Psoas muscle (tissue), 8 donors: ENCODE results near the gene RRP7A. TPM values are rescaled to one million over a fixed set of nuclear protein-coding genes. Genes with fewer than 3 reads are reported as not detected.
"Not testable (repeated sequence)": the region's sequence is repeated elsewhere in the genome, so short reads cannot be mapped to it uniquely, and the experiment has no call there.

Source experiments
- ATAC-seq, 4 donors: fragments of 200-7000 bp; cut with Tn5 transposase; one replicate each; pipeline ENCODE4 v1.9.1; 2020; ENCODE audit warnings: moderate library complexity in 3 of 4, mild to moderate bottlenecking in 2 of 4
- DNase-seq, 2 donors: peaks; one replicate each; pipeline ENCODE4 v3.0.0-alpha.2; 2020
- H3K27ac ChIP-seq: fragments of 200-600 bp; one replicate; pipeline ENCODE4 v1.8.0; 2022
- H3K27me3 ChIP-seq, 3 donors: fragments of 200-600 bp in 1 of 3; one replicate each; pipeline versions ENCODE4 v1.6.1 to v1.8.0; 2013 to 2022; ENCODE audit warnings: low read length in 2 of 3, mild to moderate bottlenecking in 2 of 3, moderate library complexity in 1 of 3; ENCODE audit not compliant: insufficient read depth in 3 of 3
- H3K36me3 ChIP-seq, 2 donors: fragments of 200-600 bp in 1 of 2; one replicate each; pipeline versions ENCODE4 v1.6.1 to v1.8.0; 2013 to 2022; ENCODE audit warnings: low read depth in 1 of 2, mild to moderate bottlenecking in 1 of 2, moderate library complexity in 1 of 2; ENCODE audit not compliant: insufficient read depth in 1 of 2
- H3K4me1 ChIP-seq: fragments of 200-600 bp; one replicate; pipeline ENCODE4 v1.8.0; 2022
- H3K4me3 ChIP-seq: fragments of 200-600 bp; one replicate; pipeline ENCODE4 v1.8.0; 2022; ENCODE audit warnings: mild to moderate bottlenecking
- H3K9me3 ChIP-seq: fragments of 200-600 bp; one replicate; pipeline ENCODE4 v1.8.0; 2022
- CTCF ChIP-seq: fragments of 200-600 bp; IDR thresholded peaks from one replicate; pipeline ENCODE4 v1.8.0; 2022; ENCODE audit warnings: antibody characterized with exemption
- WGBS, 3 donors: extraction: QIAGEN DNeasy Blood & Tissue Kit; methylation state at CpG; one replicate each; pipeline versions ENCODE4 v1.1.6 to v1.1.7; 2013; 5-methylcytosine and 5-hydroxymethylcytosine counted together
- intact Hi-C, 2 donors: fragments of 100-400 bp; cut with DNase I; formaldehyde crosslinking; loops; one replicate each; pipeline versions ENCODE4 v1.11.0 to v1.14.2; 2022
- long read RNA-seq, 2 donors: library from polyadenylated mRNA; unstranded; transcript quantifications; one replicate each; pipeline ENCODE4 v2.0.0, GENCODE V29; 2021
- polyA plus RNA-seq, 3 donors: library from polyadenylated mRNA; stranded (reverse); fragments of 200-250 nt; gene quantifications; one replicate each; pipeline ENCODE4 v1.2.3, GENCODE V29; 2013
- total RNA-seq, 4 donors: library from RNA; stranded (reverse); fragmentation: NEBNext Ultra II Directional in 2 of 4; extraction: Animal tissue kit (Norgen Biotek cat#: 25700) in 2 of 4; gene quantifications; one replicate each; pipeline versions ENCODE4 v1.2.1 to v1.2.4, GENCODE V29; 2021 to 2023
- donor health status: healthy with polysubstance abuse.
- donor health status: DM: no; HTN: no; CAD: no; lungs with moderate emphysema.
- donor health status: Bipolar disorder and iron deficiency.
- donor health status: healthy.
- donor health status: DM: yes; HTN: yes; CAD: no.
- donor health status: DM: no; HTN: no; CAD: no.
- donor health status: DM: no; HTN: no; CAD: no.
- donor health status: DM: yes; HTN: yes; CAD: no.

Gene RRP7A, protein sequence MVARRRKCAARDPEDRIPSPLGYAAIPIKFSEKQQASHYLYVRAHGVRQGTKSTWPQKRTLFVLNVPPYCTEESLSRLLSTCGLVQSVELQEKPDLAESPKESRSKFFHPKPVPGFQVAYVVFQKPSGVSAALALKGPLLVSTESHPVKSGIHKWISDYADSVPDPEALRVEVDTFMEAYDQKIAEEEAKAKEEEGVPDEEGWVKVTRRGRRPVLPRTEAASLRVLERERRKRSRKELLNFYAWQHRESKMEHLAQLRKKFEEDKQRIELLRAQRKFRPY
- total RNA-seq (10 to 100 TPM; 31.8 to 34.1 (median 32.3) TPM), polyA plus RNA-seq (10 to 100 TPM in 2 of 3 donors, 1 to 10 TPM in 1; 5.7 to 34.8 (median 23.7) TPM)
- long read RNA-seq, donor 1, transcript RRP7A-201 (7 exons, 3,801 nt) = major isoform, 39 of 52 reads
- long read RNA-seq, donor 1, partial matches to known transcripts = 6 of 52 reads
- long read RNA-seq, donor 1, other reads (novel, unspliced or antisense) = 7 of 52 reads
- long read RNA-seq, donor 2, transcript RRP7A-201 (7 exons, 3,801 nt) = major isoform, 90 of 106 reads
- long read RNA-seq, donor 2, partial matches to known transcripts = 8 of 106 reads
- long read RNA-seq, donor 2, other reads (novel, unspliced or antisense) = 8 of 106 reads

DNA sequence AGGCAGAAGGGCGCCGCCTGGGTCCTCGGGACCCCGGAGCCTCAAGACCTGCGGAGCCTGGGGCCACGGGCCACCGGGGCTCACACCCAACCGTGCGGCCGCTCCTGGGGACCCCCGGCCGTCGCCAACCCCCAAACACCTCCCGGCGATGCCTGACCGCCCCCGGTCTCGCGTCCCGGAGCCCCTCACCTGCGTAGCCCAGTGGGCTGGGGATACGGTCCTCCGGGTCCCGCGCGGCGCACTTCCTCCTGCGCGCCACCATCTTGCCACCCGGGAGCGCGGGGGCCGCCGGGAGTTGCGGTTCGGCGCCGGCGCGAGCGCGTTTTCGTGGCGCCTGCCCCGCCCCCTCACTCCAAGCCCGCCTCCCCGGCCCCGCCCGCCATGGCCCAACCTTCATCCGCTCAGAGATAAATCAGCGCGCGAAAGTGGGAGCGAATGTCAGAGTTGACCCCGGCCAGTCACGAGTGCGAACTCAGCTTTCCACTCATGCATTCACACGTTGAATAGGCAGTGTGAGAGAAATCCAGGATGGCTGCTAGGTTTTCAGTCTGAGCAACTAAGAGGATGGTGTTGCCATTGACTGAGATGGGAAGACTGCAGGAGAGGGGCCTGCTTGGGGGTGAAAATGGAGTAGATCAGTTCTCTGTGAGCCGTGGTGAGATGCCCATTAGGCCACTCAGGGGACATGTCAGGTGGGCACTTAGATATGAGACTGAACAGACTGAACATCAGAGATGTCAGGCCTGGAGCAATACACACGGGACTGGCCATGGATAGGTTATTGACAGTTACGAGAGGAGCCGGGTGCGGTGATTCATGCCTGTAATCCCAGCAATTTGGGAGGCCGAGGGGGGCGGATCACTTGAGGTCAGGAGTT is at the start of gene RRP7A:
RRP7A (minus strand) TSS at position 272 of the 877 bp plus-strand sequence; CDS start at position 262, 10 bp downstream.
- Histone ChIP-seq H3K36me3 (peaks cover 6 to 24% of the 10 kb centered on the region in 2 donors), H3K27me3 (no peaks in the 10 kb centered on the region), H3K9me3 (no peaks in the 10 kb centered on the region), H3K27ac (peak within 1 kb of the TSS; percentile 79), H3K4me1 (no peaks in the 10 kb centered on the region), H3K4me3 (peak within 1 kb of the TSS; percentile 87)
- ATAC-seq (peak; percentile 90 to 98 (median 94)), DNase-seq (peak; percentile 85 to 88)
- TF ChIP-seq CTCF = no peak
- WGBS, 3 donors = 5 to 11% (median 10%) methylated on average over 24 to 65 of the region's 65 CpGs
- intact Hi-C loops = no loop called here

DNA sequence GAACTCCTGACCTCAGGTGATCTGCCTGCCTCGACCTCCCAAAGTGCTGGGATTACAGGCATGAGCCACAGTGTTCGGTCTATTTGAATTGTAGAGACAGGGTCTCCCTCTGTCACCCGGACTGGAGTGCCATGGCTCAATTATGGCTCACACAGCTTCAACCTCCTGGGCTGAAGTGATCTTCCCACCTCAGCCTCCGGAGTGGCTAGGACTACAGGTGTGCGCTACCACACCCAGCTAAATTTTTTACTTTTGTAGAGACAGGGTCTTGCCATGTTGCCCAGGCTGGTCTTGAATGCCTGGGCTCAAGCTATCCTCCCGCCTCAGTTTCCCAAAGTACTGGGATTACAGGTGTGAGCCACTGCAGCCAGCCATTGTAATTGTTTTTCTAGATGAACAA is 48.4 kb upstream of the RRP7A start:
- 71 to 83% (median 72%) methylated on average over 5 of the region's 6 CpGs for WGBS, 3 donors
- intact Hi-C loops, ATAC-seq, H3K27me3 ChIP-seq, DNase-seq, H3K4me3 ChIP-seq, H3K9me3 ChIP-seq, H3K4me1 ChIP-seq, H3K27ac ChIP-seq: not testable (repeated sequence)
- H3K36me3 ChIP-seq = peaks cover 0 to 29% of the 10 kb centered on the region in 2 donors

DNA sequence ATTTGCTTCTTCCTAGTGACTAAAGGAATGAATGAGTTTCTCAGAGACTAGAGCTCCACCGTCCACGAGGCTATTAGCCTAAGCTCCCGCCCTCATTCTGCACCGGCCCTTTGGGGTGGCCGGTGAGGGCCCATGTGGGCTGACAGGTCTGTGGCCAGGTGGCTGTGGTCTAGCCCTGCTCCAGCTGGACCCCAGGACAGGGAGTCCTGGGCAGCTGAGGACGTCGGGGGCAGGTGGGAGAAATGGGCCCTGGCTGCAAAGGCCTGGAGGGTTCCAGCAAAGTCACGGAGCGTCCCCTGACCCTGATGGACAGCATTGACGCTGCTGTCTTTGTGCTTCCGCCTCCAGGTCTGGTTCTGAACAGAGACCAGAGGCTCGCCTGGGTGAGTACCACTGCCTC is 46.4 kb upstream of the RRP7A start:
- no peaks in the 10 kb centered on the region for H3K27me3 ChIP-seq
- H3K9me3 ChIP-seq = no peaks in the 10 kb centered on the region
- WGBS, 3 donors = 95 to 98% (median 97%) methylated on average over 12 of the region's 12 CpGs
- peaks cover 0 to 9% of the 10 kb centered on the region in 2 donors for H3K36me3 ChIP-seq
- no peak for ATAC-seq
- H3K4me3 ChIP-seq = no peak overlapping the region
- DNase-seq = no peak
- TF ChIP-seq CTCF = no peak
- intact Hi-C loops = no loop called here
- no peak overlapping the region for H3K27ac ChIP-seq
- H3K4me1 ChIP-seq = no peaks in the 10 kb centered on the region

DNA sequence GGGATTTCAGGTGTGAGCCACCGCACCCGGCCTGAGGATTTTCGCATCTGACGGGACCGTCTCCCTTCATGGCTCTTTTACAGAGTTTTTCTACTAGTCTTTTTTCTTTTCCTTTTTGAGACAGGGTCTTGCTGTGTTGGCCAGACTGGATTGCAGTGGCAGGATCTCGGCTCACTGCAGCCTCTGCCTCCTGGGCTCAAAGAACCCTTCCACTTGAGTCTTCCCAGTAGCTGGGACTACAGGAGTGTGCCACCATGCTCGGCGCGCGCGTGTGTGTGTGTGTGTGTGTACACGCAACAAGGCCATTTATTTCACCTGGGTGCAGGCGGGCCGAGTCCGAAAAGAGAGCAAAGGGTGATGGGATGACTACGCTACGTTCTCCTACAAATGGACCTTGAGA is 45.1 kb upstream of the RRP7A start:
- ATAC-seq (no peak), DNase-seq (no peak)
- no peak for TF ChIP-seq CTCF
- WGBS, 3 donors = 97 to 98% (median 98%) methylated on average over 17 of the region's 17 CpGs
- no peaks in the 10 kb centered on the region for H3K4me1 ChIP-seq
- H3K36me3 ChIP-seq = no peaks in the 10 kb centered on the region
- intact Hi-C loops = no loop called here
- no peaks in the 10 kb centered on the region for H3K27me3 ChIP-seq
- no peaks in the 10 kb centered on the region for H3K9me3 ChIP-seq
- H3K4me3 ChIP-seq = no peak overlapping the region
- H3K27ac ChIP-seq = no peak overlapping the region

- ATAC-seq, H3K36me3 ChIP-seq, DNase-seq, H3K27me3 ChIP-seq, H3K9me3 ChIP-seq, H3K4me1 ChIP-seq, H3K4me3 ChIP-seq, intact Hi-C loops, H3K27ac ChIP-seq: not testable (repeated sequence)
- 78 to 89% (median 88%) methylated on average over 3 of the region's 3 CpGs for WGBS, 3 donors
Measured at GRCh38 chr22:42563943-42564342, 44.3 kb upstream of the RRP7A start.
